Adrenal gland (tissue), 12 donors: Measurements from ENCODE around the gene FGD5. TPM values are rescaled to one million over a fixed set of nuclear protein-coding genes. Genes with fewer than 3 reads are reported as not detected.

Experiments used
- DNase-seq, 7 donors: peaks; one replicate each; pipeline ENCODE4 v3.0.0-alpha.2; 2019 to 2020
- H3K27ac ChIP-seq, 5 donors: fragments of 200-600 bp; sonication (generic) in 4 of 5; 1 replicate in 3 of 5; 2 replicates in 2 of 5; pipeline versions ENCODE4 v1.5.1 to v1.8.0; 2016 to 2020; ENCODE audit warnings: mild to moderate bottlenecking in 1 of 5
- H3K27me3 ChIP-seq: fragments of 200-600 bp; 2 replicates; pipeline ENCODE4 v1.8.0; 2021
- H3K36me3 ChIP-seq, 2 donors: fragments of 200-600 bp; replicated peaks in 1 of 2; 1 replicate in 1 of 2; 2 replicates in 1 of 2; pipeline versions ENCODE4 v1.5.1 to v1.8.0; 2018 to 2022
- H3K4me1 ChIP-seq, 2 donors: fragments of 200-600 bp; replicated peaks in 1 of 2; 1 replicate in 1 of 2; 2 replicates in 1 of 2; pipeline versions ENCODE4 v1.5.1 to v1.8.0; 2018 to 2021
- H3K4me3 ChIP-seq, 4 donors: fragments of 200-600 bp; sonication (generic) in 3 of 4; one replicate each; pipeline ENCODE4 v1.5.1; 2016 to 2018
- H3K9me3 ChIP-seq, 3 donors: fragments of 200-600 bp; sonication (generic) in 1 of 3; replicated peaks in 1 of 3; 1 replicate in 2 of 3; 2 replicates in 1 of 3; pipeline versions ENCODE4 v1.5.1 to v1.8.0; 2016 to 2021
- POLR2A ChIP-seq, 2 donors: fragments of 450-650 bp; IDR thresholded peaks; one replicate each; pipeline ENCODE4 v1.6.1; 2017; ENCODE audit warnings: antibody characterized with exemption in 2 of 2, mild to moderate bottlenecking in 2 of 2, moderate library complexity in 1 of 2
- WGBS, 4 donors: extraction: QIAGEN DNeasy Blood & Tissue Kit in 2 of 4; methylation state at CpG; one replicate each; pipeline versions ENCODE4 v1.1.5 to v1.1.7; 2013 to 2017; 5-methylcytosine and 5-hydroxymethylcytosine counted together
- intact Hi-C, 2 donors: fragments of 100-400 bp; cut with DNase I; formaldehyde crosslinking; loops; one replicate each; pipeline versions ENCODE4 v1.14.1 to v1.15.0; 2022 to 2023
- polyA plus RNA-seq, 3 donors: library from polyadenylated mRNA; stranded (reverse); fragments of 200-250 nt in 2 of 3; fragments of 350-450 nt in 1 of 3; fragmentation: Illumina TruSeq in 1 of 3; extraction: RNeasy Lipid Tissue Mini Kit (QIAGEN cat#74804) in 1 of 3; gene quantifications; one replicate each; pipeline ENCODE4 v1.2.3, GENCODE V29; 2013 to 2014
- total RNA-seq, 9 donors: library from RNA; depleted of rRNA in 4 of 9; stranded (reverse); fragments of >200 nt in 4 of 9; fragments of 120-200 nt in 1 of 9; fragmentation: NEBNext Ultra II Directional in 1 of 9; extraction: Animal tissue kit (Norgen Biotek cat#: 25700) in 1 of 9; gene quantifications; one replicate each; pipeline versions ENCODE4 v1.1.0 to v1.2.4, GENCODE V29; 2013 to 2023
- TF ChIP-seq, protein P1 (sequence below), 6 experiments: fragments of 450-650 bp in 4 of 6; fragments of 200-600 bp in 2 of 6; sonication (generic) in 1 of 6; IDR thresholded peaks; 1 replicate in 5 of 6; 2 replicates in 1 of 6; pipeline versions ENCODE4 v1.5.1 to v1.8.0; 2016 to 2021; ENCODE audit warnings: antibody characterized with exemption in 6 of 6, mild to moderate bottlenecking in 2 of 6, moderate library complexity in 1 of 6
- donor health status: healthy with polysubstance abuse.
- donor health status: Bipolar disorder and iron deficiency.
- donor health status: DM: yes; HTN: yes; CAD: no.
- donor health status: DM: no; HTN: no; CAD: no.
- donor health status: DM: no; HTN: no; CAD: no.
- donor health status: DM: yes; HTN: yes; CAD: no.

FGD5 gene
- total and polyA plus RNA-seq, 12 donors = 4.9 to 21.4 (median 11.2) TPM

DNA sequence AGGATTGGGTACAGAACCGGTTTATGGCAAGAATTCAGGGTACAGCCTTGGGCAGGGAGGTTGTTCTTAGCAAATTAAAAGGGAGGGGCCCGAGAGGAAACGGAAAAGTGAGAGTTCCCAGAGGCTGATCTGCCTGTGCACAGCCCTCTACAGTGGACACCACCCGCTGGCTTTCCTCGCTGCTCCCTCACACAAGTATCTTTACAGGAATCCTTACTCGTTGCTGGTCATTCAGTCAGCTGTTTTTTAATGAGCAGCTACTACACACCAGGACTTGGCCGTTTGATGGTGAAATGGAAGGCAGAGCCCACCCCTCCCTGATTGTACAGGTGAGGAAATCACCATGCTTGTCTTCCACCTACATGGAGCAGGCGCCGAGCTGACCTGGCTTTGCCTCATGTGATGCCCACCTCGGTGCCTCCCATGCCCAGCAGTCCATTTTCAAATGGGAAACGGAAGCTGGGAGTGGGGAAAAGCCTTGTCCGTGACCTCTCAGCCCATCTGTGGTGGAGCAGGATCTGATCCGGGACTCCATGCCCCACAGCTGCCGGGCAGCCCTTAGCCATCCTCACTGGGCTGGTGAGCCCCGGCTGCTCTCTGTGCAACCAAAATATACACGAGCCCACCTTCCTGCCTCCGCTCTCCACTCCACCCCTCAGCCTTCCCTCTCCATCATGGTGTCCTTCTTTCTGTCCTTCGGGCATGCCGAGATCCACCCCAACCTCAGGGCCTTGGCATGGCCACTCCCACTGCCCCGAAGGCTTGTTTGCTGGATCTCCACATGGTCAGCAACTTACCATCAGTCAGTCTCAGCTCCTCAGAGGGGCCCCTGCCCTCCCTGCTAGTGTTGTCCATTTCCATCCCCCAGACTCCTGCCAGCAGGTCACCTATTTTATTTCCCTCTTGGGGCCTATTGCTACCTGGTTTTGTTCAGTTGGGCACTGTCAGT is 33.3 kb upstream of the FGD5 start:
- Histone ChIP-seq H3K27ac (no peak overlapping the region), H3K27me3 (no peaks in the 10 kb centered on the region), H3K4me3 (no peak overlapping the region), H3K4me1 (no peaks in the 10 kb centered on the region), H3K9me3 (no peaks in the 10 kb centered on the region), H3K36me3 (no peaks in the 10 kb centered on the region)
- WGBS, 4 donors = 70 to 78% (median 72%) methylated on average over 19 to 20 of the region's 20 CpGs
- intact Hi-C loops = loop anchor here in 1 of 2 donors (10.0 kb wide), 1 partner anchor 111 kb away; the partner anchor contains the start of gene C3orf20
- peak in 1 of 7 donors; percentile 7 for DNase-seq
- TF ChIP-seq, protein P1, sequence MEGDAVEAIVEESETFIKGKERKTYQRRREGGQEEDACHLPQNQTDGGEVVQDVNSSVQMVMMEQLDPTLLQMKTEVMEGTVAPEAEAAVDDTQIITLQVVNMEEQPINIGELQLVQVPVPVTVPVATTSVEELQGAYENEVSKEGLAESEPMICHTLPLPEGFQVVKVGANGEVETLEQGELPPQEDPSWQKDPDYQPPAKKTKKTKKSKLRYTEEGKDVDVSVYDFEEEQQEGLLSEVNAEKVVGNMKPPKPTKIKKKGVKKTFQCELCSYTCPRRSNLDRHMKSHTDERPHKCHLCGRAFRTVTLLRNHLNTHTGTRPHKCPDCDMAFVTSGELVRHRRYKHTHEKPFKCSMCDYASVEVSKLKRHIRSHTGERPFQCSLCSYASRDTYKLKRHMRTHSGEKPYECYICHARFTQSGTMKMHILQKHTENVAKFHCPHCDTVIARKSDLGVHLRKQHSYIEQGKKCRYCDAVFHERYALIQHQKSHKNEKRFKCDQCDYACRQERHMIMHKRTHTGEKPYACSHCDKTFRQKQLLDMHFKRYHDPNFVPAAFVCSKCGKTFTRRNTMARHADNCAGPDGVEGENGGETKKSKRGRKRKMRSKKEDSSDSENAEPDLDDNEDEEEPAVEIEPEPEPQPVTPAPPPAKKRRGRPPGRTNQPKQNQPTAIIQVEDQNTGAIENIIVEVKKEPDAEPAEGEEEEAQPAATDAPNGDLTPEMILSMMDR (IDR thresholded peaks at IDR 0.05) = no peak
- no peak for TF ChIP-seq POLR2A (IDR thresholded peaks at IDR 0.05)

DNA sequence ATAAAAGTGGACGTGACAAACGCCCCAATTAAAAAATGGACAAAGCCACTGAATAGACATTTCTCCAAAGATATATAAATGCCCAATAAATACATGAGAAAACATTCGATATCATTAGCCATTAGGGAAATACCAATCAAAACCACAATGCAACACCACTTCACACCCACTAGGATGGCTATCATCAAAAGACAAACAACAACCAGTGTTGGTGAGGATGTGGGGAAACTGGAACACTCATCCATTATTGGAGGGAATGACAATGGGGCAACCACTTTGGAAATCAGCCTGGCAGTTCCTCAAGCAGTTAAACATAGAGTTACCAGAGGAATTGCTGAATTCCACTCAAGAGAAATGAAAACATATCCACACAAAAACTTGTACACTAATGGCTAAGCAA is 32.4 kb upstream of the FGD5 start:
- Histone ChIP-seq H3K9me3 (no peaks in the 10 kb centered on the region), H3K27me3 (no peaks in the 10 kb centered on the region), H3K4me3 (no peak overlapping the region), H3K36me3 (no peaks in the 10 kb centered on the region), H3K4me1 (no peaks in the 10 kb centered on the region), H3K27ac (no peak overlapping the region)
- WGBS, 4 donors = 85 to 93% (median 91%) methylated on average over 3 of the region's 3 CpGs
- TF ChIP-seq, protein P1 (IDR thresholded peaks at IDR 0.05) = no peak
- no peak for TF ChIP-seq POLR2A (IDR thresholded peaks at IDR 0.05)
- intact Hi-C loops = loop anchor here in 1 of 2 donors (10.0 kb wide), 1 partner anchor 112 kb away; the partner anchor contains the start of gene C3orf20
- DNase-seq = no peak

DNA sequence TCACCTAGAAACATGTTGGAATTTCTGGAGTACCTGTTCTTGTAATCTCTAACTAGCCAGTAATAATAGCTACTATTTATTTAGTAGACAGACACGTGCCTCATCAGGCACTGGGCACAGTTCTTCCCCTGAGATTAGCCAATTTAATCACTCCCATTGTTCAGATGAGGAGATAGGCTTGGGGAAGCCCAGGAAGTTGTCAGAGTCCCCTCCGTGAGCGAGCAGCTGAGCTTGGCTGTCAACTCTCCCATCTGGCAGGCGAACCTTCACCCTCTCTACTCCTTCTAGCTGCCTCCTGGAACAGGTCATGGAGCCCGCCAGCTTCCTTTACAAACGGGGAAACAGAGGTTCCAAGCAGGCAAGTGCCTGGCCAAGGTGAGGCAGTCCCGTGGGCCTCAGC is 31.1 kb upstream of the FGD5 start:
- TF ChIP-seq, protein P1 (IDR thresholded peaks at IDR 0.05) = no peak
- TF ChIP-seq POLR2A (IDR thresholded peaks at IDR 0.05) = no peak
- H3K9me3 ChIP-seq = no peaks in the 10 kb centered on the region
- WGBS, 4 donors = 45 to 61% (median 59%) methylated on average over 1 to 7 of the region's 7 CpGs
- intact Hi-C loops = loop anchor here in 1 of 2 donors (10.0 kb wide), 1 partner anchor 113 kb away; the partner anchor contains the start of gene C3orf20
- no peaks in the 10 kb centered on the region for H3K27me3 ChIP-seq
- H3K36me3 ChIP-seq = no peaks in the 10 kb centered on the region
- no peaks in the 10 kb centered on the region for H3K4me1 ChIP-seq
- no peak overlapping the region for H3K4me3 ChIP-seq
- DNase-seq = no peak
- no peak overlapping the region for H3K27ac ChIP-seq

DNA sequence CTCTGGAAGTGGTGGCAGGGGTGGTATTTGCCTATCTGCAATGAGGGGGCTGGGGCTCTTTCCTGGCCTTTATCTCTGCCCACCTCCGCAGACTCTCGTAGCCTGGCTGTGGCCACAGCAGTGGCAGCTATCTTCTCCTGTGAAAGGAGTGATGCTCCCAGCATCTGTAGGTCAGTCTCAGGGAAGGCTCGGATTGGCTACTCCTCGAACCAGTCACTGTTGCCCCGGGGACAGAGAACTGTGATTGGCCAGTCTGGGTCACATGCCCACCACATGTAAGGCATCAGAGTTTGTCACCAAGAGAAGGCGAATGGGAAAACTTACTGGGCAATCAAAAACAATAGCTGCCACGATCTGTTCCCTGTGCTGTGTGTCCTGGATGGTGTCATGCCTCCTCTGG is 30.1 kb upstream of the FGD5 start:
- H3K27me3 ChIP-seq = no peaks in the 10 kb centered on the region
- intact Hi-C loops = loop anchor here in 1 of 2 donors (10.0 kb wide), 1 partner anchor 114 kb away; the partner anchor contains the start of gene C3orf20
- no peaks in the 10 kb centered on the region for H3K4me1 ChIP-seq
- WGBS, 4 donors = 82 to 96% (median 88%) methylated on average over 5 to 7 of the region's 7 CpGs
- TF ChIP-seq, protein P1 (IDR thresholded peaks at IDR 0.05) = no peak
- no peak for TF ChIP-seq POLR2A (IDR thresholded peaks at IDR 0.05)
- H3K4me3 ChIP-seq = no peak overlapping the region
- DNase-seq = peak in 1 of 7 donors; percentile 4
- H3K9me3 ChIP-seq = no peaks in the 10 kb centered on the region
- H3K36me3 ChIP-seq = no peaks in the 10 kb centered on the region
- H3K27ac ChIP-seq = no peak overlapping the region
